ENCODE measurements around the gene IMPACT.

Gene IMPACT

DNA sequence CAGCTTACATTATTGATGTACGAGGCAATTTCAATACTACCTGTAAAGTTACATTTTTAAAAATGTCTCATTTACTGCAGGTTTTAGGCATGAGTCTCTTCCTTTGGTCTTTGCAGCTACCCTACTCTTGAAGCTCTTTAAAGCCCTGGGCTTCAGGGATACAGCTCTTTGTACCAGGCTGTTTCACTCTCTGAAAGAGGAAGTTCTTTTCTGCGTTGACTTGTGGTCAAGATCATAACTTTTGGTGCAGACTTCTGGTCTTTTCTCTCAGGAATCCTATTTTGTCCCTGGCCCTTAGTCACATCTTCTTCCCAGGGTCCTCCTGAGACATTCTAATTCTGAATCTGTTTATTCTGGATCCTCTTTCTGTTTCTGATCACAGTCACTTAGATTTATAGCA is 17.4 kb downstream of the IMPACT start:
- no peaks in the 10 kb centered on the region for H3F3A ChIP-seq (ENCODE audit: control insufficient read depth, insufficient read depth)
- H3K36me3 ChIP-seq (ENCODE audit: control insufficient read depth, low read length), result no peaks in the 10 kb centered on the region
- H3K4me2 ChIP-seq (ENCODE audit: low read length), result no peak overlapping the region
- TF ChIP-seq EZH2phosphoT487 (IDR thresholded peaks at IDR 0.05; ENCODE audit: borderline replicate concordance, low read length), result no peak
- no peak overlapping the region for H3K27ac ChIP-seq (ENCODE audit: low read depth, low read length)
- H3K4me1 ChIP-seq (ENCODE audit: control insufficient read depth, low read length), result no peaks in the 10 kb centered on the region
- no peaks in the 10 kb centered on the region for H4K20me1 ChIP-seq (ENCODE audit: control insufficient read depth, insufficient read depth, low read depth, low read length)
- H3K4me3 ChIP-seq (ENCODE audit: low read length), result no peak overlapping the region
- H3K79me2 ChIP-seq (ENCODE audit: control insufficient read depth, low read length), result no peaks in the 10 kb centered on the region
- no peaks in the 10 kb centered on the region for H3K9me2 ChIP-seq (replicated peaks; ENCODE audit: control insufficient read depth, low read length)
- H3K9me3 ChIP-seq (ENCODE audit: control insufficient read depth, insufficient read depth, low read length), result no peaks in the 10 kb centered on the region
- no peaks in the 10 kb centered on the region for H3K27me3 ChIP-seq (ENCODE audit: control insufficient read depth, low read length)

- Histone ChIP-seq H3F3A (ENCODE audit: control insufficient read depth, insufficient read depth) (no peaks in the 10 kb centered on the region), H3K79me2 (ENCODE audit: control insufficient read depth, low read length) (no peaks in the 10 kb centered on the region), H3K4me1 (ENCODE audit: control insufficient read depth, low read length) (no peaks in the 10 kb centered on the region), H3K27me3 (ENCODE audit: control insufficient read depth, low read length) (no peaks in the 10 kb centered on the region), H3K36me3 (ENCODE audit: control insufficient read depth, low read length) (no peaks in the 10 kb centered on the region), H3K9me2 (replicated peaks; ENCODE audit: control insufficient read depth, low read length) (no peaks in the 10 kb centered on the region), H3K9me3 (ENCODE audit: control insufficient read depth, insufficient read depth, low read length) (no peaks in the 10 kb centered on the region), H3K27ac (ENCODE audit: low read depth, low read length) (no peak overlapping the region), H3K4me3 (ENCODE audit: low read length) (no peak overlapping the region), H3K4me2 (ENCODE audit: low read length) (no peak overlapping the region), H4K20me1 (ENCODE audit: control insufficient read depth, insufficient read depth, low read depth, low read length) (no peaks in the 10 kb centered on the region)
- TF ChIP-seq, protein P1, sequence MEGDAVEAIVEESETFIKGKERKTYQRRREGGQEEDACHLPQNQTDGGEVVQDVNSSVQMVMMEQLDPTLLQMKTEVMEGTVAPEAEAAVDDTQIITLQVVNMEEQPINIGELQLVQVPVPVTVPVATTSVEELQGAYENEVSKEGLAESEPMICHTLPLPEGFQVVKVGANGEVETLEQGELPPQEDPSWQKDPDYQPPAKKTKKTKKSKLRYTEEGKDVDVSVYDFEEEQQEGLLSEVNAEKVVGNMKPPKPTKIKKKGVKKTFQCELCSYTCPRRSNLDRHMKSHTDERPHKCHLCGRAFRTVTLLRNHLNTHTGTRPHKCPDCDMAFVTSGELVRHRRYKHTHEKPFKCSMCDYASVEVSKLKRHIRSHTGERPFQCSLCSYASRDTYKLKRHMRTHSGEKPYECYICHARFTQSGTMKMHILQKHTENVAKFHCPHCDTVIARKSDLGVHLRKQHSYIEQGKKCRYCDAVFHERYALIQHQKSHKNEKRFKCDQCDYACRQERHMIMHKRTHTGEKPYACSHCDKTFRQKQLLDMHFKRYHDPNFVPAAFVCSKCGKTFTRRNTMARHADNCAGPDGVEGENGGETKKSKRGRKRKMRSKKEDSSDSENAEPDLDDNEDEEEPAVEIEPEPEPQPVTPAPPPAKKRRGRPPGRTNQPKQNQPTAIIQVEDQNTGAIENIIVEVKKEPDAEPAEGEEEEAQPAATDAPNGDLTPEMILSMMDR (IDR thresholded peaks at IDR 0.05; ENCODE audit: low read depth, low read length, poor library complexity, severe bottlenecking), result no peak
- TF ChIP-seq EZH2phosphoT487 (IDR thresholded peaks at IDR 0.05; ENCODE audit: borderline replicate concordance, low read length), result no peak
Measured at GRCh38 chr18:24446453-24446852, 20.0 kb downstream of the IMPACT start.

GRCh38 chr18:24446953-24447538 is 20.6 kb downstream of the IMPACT start:
- Histone ChIP-seq H3K27me3 (ENCODE audit: control insufficient read depth, low read length) (no peaks in the 10 kb centered on the region), H3K79me2 (ENCODE audit: control insufficient read depth, low read length) (no peaks in the 10 kb centered on the region), H3K27ac (ENCODE audit: low read depth, low read length) (no peak overlapping the region), H3K4me2 (ENCODE audit: low read length) (no peak overlapping the region), H3K4me3 (ENCODE audit: low read length) (no peak overlapping the region), H3K36me3 (ENCODE audit: control insufficient read depth, low read length) (no peaks in the 10 kb centered on the region), H4K20me1 (ENCODE audit: control insufficient read depth, insufficient read depth, low read depth, low read length) (no peaks in the 10 kb centered on the region), H3F3A (ENCODE audit: control insufficient read depth, insufficient read depth) (no peaks in the 10 kb centered on the region), H3K4me1 (ENCODE audit: control insufficient read depth, low read length) (no peaks in the 10 kb centered on the region), H3K9me3 (ENCODE audit: control insufficient read depth, insufficient read depth, low read length) (no peaks in the 10 kb centered on the region), H3K9me2 (replicated peaks; ENCODE audit: control insufficient read depth, low read length) (no peaks in the 10 kb centered on the region)
- TF ChIP-seq EZH2phosphoT487 (IDR thresholded peaks at IDR 0.05; ENCODE audit: borderline replicate concordance, low read length), result no peak
- TF ChIP-seq, protein P1 (IDR thresholded peaks at IDR 0.05; ENCODE audit: low read depth, low read length, poor library complexity, severe bottlenecking), result no peak

GRCh38 chr18:24447961-24448360 is 21.5 kb downstream of the IMPACT start:
- Histone ChIP-seq H3K4me3 (ENCODE audit: low read length) (no peak overlapping the region), H3K36me3 (ENCODE audit: control insufficient read depth, low read length) (no peaks in the 10 kb centered on the region), H3K27ac (ENCODE audit: low read depth, low read length) (no peak overlapping the region), H4K20me1 (ENCODE audit: control insufficient read depth, insufficient read depth, low read depth, low read length) (no peaks in the 10 kb centered on the region), H3K4me2 (ENCODE audit: low read length) (no peak overlapping the region), H3F3A (ENCODE audit: control insufficient read depth, insufficient read depth) (no peaks in the 10 kb centered on the region), H3K79me2 (ENCODE audit: control insufficient read depth, low read length) (no peaks in the 10 kb centered on the region), H3K4me1 (ENCODE audit: control insufficient read depth, low read length) (no peaks in the 10 kb centered on the region), H3K9me2 (replicated peaks; ENCODE audit: control insufficient read depth, low read length) (no peaks in the 10 kb centered on the region), H3K27me3 (ENCODE audit: control insufficient read depth, low read length) (no peaks in the 10 kb centered on the region), H3K9me3 (ENCODE audit: control insufficient read depth, insufficient read depth, low read length) (no peaks in the 10 kb centered on the region)
- TF ChIP-seq, protein P1 (IDR thresholded peaks at IDR 0.05; ENCODE audit: low read depth, low read length, poor library complexity, severe bottlenecking), result no peak
- no peak for TF ChIP-seq EZH2phosphoT487 (IDR thresholded peaks at IDR 0.05; ENCODE audit: borderline replicate concordance, low read length)

Measured in DOHH2 (cell line).